Measurements from ENCODE around the gene CSDE1.

The CSDE1 gene

DNA sequence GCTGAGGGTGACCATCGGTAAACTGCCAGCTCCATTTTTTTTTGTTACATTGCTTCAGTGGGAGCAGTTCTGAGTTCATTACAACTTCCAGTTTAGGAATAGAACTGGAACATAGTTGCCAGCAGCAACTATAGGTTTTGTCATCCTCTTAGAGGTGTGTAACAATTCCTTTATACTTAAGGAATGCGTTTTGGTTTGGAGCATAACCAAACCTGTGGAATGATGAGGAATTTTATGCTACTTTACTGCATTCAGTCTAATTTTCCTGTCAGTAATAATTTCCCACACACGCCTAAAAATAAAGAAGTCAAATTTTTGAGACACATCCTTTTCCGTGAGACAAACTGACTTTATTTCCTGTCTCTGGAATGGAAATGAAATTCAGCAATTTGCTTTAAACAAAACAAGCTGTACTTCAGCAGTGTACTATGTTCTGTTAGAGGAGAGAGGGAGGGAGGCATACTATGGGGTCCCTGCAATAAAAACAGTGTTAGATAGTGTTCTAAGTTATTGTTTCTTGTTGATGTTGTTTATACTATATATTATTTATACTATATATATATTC, 57.7 kb downstream of the CSDE1 start:
- no peak overlapping the region for H3K4me3 ChIP-seq (ENCODE audit: low read depth, low read length)
- TF ChIP-seq, protein P1, sequence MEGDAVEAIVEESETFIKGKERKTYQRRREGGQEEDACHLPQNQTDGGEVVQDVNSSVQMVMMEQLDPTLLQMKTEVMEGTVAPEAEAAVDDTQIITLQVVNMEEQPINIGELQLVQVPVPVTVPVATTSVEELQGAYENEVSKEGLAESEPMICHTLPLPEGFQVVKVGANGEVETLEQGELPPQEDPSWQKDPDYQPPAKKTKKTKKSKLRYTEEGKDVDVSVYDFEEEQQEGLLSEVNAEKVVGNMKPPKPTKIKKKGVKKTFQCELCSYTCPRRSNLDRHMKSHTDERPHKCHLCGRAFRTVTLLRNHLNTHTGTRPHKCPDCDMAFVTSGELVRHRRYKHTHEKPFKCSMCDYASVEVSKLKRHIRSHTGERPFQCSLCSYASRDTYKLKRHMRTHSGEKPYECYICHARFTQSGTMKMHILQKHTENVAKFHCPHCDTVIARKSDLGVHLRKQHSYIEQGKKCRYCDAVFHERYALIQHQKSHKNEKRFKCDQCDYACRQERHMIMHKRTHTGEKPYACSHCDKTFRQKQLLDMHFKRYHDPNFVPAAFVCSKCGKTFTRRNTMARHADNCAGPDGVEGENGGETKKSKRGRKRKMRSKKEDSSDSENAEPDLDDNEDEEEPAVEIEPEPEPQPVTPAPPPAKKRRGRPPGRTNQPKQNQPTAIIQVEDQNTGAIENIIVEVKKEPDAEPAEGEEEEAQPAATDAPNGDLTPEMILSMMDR (IDR thresholded peaks at IDR 0.05; ENCODE audit: low read depth, low read length) = no peak

DNA sequence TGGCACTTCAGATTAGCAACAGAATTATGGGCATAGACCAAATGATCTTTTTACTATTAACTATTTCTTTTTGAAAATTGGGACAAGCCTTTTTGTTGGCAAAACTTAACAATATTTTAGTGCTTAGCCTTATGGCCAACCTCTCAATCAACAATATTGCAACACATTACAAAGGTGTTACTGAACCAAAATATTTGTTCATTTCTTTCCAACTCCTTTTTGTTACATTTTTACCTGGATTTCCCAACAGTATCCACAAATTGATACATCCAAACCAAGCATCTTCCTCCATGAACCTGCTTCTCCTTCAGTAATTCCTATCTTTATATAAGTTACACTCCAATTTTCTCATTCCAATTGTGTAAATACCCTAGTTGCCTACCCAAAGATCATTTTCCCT, 61.0 kb downstream of the CSDE1 start:
- H3K4me3 ChIP-seq (ENCODE audit: low read depth, low read length) = no peak overlapping the region
- TF ChIP-seq, protein P1 (IDR thresholded peaks at IDR 0.05; ENCODE audit: low read depth, low read length) = no peak

DNA sequence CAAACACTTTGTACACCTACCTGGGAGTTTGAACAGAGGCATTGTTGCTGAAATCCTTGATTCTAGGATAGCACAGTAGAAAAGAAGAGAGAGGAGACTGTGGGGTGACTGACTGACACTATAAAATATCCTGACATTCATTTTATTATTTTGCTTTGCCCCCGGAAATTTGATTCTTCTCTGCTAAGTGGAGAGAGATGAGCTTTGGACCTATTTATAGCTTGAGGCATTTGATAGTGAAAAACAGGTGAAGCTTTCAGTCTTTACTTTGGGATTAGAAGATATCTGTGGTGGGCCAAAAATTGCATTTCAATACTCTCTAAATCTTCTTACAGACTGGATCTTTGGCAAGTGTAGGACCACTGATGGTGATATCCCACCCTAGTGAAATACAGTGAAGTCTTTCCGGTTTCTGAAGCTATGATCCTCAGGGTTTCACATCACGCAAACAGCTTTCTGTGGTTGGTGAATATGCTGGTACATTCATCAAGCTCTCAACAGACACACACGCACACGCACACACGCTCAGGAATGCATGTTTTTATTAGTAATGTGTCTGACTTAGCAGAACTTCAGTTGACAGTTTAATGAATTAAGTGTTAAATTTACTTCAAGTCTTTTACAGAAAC, 62.2 kb downstream of the CSDE1 start, which contains the start of gene AMPD1:
AMPD1 (minus strand) TSS at position 117 of the 629 bp plus-strand sequence; CDS start at position 42, 75 bp downstream.
- TF ChIP-seq, protein P1 (IDR thresholded peaks at IDR 0.05; ENCODE audit: low read depth, low read length) = no peak
- H3K4me3 ChIP-seq (ENCODE audit: low read depth, low read length) = no peak within 1 kb of the TSS

DNA sequence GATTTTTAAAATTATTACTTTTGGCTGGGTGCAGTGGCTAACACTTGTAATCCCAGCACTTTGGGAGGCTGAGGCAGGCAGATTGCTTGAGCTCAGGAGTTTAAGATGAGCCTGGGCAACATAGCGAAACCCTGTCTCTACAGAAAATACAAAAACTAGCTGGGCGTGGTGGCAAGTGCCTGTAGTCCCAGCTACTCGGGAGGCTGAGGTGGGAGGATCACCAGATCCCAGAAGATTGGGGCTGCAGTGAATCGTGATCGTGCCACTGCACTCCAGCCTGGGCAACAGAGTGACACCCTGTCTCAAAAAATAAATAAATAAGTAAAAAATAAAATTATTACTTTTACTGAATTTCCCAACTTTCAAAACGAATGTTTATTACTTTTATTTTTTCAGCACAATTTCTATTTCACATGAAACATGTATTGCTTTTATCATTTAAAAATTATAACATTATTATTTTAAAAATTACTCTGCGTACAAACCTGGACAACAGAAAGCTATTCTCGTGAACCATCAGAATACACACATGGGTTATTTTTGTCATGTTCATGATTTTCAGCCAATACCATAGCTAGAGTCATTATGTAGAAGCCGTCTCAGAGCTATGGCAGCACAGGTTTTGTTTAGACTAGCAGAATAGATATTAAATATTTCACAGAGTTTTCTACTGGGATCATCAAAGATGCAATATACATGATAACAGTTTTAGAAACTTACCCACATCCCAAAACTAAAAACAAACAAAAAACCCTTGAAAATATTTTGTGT, 63.1 kb downstream of the CSDE1 start:
- TF ChIP-seq, protein P1 (IDR thresholded peaks at IDR 0.05; ENCODE audit: low read depth, low read length) = no peak
- no peak overlapping the region for H3K4me3 ChIP-seq (ENCODE audit: low read depth, low read length)

DNA sequence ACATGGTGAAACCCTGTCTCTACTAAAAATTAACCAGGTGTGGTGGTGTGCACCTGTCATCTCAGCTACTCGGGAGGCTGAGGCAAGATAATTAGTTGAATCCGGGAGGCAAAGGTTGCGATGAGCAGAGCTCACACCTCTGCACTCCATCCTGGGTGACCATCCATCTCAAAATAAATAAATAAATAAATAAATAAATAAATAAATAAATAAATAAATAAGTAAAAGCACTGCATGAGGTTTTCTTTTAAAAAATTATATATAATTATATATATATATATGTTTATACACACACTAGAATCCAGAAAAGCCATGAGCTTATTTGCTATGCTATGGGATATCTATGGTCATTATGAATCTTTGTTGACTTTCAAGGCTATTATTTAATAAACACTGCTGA, 64.8 kb downstream of the CSDE1 start:
- no peak overlapping the region for H3K4me3 ChIP-seq (ENCODE audit: low read depth, low read length)
- TF ChIP-seq, protein P1 (IDR thresholded peaks at IDR 0.05; ENCODE audit: low read depth, low read length) = no peak

DNA sequence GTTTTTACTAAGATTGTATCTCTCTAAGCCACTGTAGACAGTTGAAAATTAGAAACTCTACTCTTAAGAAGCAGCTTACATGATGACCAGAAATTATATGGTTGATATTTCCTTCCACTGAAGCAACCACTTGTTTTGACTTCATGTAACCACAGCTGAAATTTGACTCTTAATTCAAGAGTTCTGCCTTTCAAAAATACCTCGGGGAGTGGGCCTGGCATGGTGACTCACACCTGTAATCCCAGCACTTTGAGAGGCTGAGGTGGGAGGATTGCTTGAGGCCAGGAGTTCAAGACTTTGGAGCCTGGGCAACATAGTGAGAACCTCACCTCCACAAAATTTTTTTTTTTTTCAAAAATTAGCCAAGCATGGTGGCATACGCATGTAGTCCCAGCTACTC, 66.7 kb downstream of the CSDE1 start:
- TF ChIP-seq, protein P1 (IDR thresholded peaks at IDR 0.05; ENCODE audit: low read depth, low read length) = no peak

DNA sequence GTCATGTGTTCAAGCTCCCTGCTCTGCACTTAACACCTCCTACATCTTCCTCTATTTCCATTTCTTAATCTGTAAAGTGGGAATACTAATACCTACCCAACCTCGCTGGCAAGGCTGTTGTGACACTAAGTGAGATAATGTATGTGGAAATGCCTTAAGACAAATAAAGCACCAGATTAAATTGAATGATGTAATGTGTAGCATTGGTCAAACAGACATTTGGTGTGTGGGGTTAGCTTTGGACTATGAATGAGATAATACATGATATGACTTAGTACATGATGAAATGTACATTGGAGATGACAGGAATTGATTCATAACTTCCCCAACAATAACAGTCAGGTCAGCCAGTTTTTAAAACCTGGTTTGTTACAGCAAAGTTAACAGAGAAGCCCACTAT, 67.6 kb downstream of the CSDE1 start:
- TF ChIP-seq, protein P1 (IDR thresholded peaks at IDR 0.05; ENCODE audit: low read depth, low read length) = no peak
- H3K4me3 ChIP-seq (ENCODE audit: low read depth, low read length) = no peak overlapping the region

More for the DNA sequence above, 66.7 kb downstream of the CSDE1 start:
- H3K4me3 ChIP-seq (ENCODE audit: low read depth, low read length) = no peak overlapping the region

Data from WI38 (cell line).